Renal cortical epithelial cell (primary cell): Measurements from ENCODE around the gene PRR13. TPM values are rescaled to one million over a fixed set of nuclear protein-coding genes. Genes with fewer than 3 reads are reported as not detected.
"Not testable (repeated sequence)": the region's sequence is repeated elsewhere in the genome, so short reads cannot be mapped to it uniquely, and the experiment has no call there.

ENCODE experiments used
- DNase-seq: peaks from one replicate; pipeline ENCODE4 v3.0.0-alpha.2; 2011; ENCODE audit warnings: low read depth
- total RNA-seq: library from RNA; depleted of rRNA; stranded (reverse); fragments of >200 nt; gene quantifications from 2 replicates; pipeline ENCODE4 v1.2.3, GENCODE V29; 2014

PRR13 gene, protein sequence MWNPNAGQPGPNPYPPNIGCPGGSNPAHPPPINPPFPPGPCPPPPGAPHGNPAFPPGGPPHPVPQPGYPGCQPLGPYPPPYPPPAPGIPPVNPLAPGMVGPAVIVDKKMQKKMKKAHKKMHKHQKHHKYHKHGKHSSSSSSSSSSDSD
- total RNA-seq = 34.7 and 45.1 TPM in 2 replicates

DNA sequence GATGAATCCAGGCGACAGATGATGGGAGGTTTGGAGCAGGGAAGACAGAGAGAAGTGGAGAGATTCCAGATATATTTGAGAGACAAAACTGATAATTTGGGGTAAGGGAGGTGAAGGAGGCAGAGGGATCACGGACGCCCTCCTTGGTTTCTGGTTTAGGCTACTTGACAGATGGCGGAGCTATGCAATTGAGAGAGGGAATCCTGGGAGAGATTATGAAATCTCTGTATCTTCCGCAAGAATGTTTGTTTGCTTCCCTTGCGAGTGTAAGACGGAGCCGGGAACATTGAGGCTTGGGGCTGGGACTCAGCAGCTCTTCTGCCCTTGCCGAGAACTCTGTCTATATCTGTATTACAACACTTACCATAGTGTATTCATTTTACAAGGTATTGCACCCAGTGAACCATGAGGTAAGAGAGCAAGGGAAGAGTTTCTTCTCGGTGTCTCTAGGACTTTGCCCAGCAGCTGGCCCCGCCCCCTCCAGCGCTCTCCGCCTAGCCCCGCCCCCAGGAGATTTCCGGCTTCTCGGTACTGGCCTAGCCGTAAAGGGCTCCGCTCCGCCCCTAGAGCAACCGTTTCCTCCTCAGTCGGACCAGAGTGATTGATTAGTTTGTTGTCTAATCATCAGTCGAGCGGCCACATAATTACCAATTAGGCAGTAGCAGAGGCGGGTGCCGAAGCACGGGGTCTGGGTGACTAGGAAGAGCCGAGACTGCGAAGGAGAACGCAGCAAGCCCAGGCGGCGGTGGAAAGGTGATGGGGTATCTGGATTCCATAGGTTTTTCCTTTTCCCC is at the start of gene PRR13:
PRR13 (plus strand) TSS at position 695 of the 794 bp plus-strand sequence. CDS start 981 bp downstream, outside the sequence.
- peak; percentile 99 for DNase-seq

DNA sequence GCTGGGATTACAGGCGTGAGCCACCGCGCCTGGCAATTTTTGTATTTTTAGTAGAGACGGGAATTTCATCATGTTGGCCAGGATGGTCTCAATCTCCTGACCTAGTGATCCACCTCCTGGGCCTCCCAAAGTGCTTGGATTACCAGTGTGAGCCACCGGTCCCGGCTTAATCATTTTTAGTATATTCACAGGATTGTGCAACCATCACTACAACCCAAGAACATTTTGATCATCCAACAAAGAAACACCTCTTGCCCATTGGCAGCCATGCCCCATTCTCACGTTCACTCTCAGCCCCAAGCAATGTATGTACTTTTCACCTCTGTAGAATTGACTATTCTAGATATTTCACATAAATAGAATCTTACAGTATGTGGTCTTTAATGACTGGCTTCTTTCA is 41.6 kb upstream of the PRR13 start:
- peak; percentile 31 for DNase-seq

DNA sequence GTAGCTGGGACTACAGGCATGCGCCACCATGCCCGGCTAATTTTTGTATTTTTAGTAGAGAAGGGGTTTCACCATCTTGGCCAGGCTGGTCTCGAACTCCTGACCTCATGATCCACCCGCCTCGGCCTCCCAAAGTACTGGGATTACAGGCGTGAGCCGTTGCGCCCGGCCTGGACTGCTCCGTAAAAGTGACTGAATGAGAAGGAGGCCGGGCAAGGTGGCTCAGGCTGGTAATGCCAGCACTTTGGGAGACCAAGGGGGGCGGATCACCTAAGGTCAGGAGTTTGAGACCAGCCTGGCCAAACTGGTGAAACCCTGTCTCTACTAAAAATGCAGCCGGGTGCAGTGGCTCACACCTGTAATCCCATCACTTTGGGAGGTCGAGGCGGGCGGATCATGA is 39.2 kb upstream of the PRR13 start:
- not testable (repeated sequence) for DNase-seq

DNA sequence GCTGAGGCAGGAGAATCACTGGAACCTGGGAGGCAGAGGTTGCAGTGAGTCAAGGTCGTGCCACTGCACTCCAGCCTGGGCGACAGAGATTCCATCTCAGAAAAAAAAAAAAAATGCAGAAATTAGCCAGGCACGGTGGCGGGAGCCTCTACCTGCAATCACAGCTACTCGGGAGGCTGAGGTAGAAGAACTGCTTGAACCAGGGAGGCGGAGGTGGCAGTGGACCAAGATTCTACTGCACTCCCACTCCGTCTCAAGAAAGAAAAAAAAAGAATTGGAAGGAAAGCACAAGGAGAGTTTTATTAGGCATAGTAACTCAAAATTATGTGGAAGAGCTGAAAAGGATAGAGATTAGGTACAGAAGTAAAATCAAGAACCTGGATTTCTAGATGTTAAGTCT is 38.7 kb upstream of the PRR13 start:
- DNase-seq = no peak

DNA sequence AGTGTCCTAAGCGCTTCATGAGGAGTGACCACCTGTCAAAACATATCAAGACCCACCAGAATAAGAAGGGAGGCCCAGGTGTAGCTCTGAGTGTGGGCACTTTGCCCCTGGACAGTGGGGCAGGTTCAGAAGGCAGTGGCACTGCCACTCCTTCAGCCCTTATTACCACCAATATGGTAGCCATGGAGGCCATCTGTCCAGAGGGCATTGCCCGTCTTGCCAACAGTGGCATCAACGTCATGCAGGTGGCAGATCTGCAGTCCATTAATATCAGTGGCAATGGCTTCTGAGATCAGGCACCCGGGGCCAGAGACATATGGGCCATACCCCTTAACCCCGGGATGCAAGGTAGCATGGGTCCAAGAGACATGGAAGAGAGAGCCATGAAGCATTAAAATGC is 30.6 kb upstream of the PRR13 start:
- no peak for DNase-seq

DNA sequence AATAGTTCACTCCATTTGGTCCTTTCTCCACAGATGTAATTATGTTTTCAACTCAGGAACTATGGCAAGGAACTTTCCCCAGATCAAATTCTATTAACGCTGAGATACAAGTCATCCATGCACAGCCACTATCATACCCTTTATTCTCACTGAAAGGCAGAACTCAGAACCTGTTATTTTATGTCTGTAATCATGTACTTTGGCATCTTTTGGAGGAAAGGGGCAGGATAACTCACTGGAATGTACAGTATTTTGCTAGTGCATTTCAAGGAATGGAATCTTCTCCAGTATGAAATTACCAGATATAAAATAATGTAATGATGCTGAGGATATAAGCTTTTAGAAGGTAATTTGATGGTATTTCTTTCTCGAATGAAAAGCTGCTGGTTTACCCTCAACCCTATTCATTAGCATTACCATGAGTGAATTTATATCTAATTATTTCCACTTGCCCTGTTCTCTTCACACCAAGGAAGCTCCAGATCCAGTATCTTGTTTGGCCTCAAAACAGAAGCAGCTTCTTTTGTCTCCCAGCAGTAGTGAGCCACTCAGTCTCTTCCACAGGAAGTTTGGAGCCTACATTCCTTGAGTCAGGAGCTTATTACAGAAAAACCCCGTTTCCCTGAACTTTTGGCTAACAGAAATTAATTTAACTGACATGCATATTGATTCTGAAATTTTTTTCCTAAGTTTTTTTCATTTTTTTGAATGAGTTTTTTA is 27.9 kb upstream of the PRR13 start:
- no peak for DNase-seq

DNA sequence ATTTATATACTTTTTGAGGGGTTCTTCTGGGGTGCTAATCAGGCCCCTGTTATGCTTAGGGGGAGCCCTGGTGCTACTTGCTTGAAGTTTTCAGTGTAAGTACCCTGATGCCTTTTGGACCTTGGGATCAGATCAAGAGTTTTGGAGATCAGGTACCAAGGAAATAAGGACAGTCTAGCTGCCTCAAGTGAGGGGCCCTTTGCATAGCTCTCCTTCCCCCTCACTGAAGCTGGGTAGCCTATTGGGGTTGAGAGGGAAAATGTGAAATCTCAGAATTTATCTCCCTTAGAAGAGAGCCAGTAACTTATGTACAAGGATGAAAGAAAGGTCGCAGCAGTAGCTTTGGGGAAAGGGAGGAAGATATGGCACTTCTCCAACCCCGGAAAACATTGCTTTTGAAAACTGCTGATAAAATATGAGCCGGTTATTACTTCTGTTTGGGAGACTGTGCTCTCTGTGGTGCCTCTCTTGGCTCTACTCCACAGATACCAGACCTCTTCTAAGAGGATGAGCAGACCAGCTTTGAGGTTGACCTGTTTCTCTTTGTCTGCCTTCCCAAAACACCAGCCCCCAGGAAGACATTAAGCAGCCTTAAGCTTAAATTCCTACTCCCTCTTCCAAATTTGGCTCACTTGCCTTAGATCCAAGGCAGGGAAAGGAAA is 26.6 kb upstream of the PRR13 start:
- no peak for DNase-seq

DNA sequence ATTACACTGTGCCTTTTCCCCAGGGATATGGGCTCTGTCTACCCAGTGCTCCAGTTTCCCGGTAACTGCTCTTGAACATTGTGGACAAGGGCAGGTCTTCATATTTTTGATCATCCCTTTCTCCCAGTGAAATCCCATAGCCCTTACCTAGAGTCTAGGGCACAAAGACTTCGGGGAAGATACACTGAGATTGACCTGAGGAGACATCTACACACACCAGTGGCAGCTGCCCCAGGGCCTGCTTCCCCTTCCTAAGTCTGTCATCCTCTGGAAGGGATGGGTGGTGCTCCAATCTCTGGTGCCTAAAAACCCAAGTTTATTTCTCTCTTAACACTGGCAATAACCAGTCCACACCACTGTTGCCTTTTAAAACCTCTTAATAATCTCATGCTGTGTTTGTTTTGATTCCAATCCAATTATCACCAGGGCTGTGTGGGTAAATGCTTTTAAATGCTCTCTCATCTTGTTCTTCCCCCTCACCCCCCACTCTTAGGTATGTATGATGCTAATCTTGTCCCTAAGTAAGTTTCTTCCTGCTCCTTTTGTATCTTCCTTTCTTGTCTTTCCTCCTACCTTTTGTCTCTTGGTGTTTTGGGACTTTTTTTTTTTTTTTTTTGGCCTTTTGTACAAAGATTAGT is 25.7 kb upstream of the PRR13 start:
- DNase-seq = peak; percentile 13

DNA sequence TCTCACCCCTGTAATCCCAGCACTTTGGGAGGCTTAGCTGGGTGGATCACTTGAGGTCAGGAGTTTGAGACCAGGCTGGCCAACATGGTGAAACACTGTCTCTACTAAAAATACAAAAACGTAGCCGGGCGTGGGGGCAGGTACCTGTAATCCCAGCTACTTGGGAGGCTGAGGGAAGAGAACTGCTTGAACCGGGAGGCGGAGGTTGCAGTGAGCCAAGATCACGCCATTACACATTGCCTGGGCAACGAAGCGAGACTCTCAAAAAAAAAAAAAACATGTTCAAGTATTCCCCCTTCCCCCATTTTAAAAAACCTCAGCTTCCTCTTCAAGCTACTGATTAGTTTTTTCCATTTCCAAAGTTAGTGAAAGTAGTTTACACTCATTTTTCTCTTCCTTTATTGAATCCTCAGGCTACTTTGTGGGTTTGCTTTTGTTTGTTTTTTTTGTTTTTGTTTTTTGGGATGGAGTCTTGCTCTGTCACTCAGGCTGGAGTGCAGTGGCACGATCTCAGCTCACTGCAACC is 24.2 kb upstream of the PRR13 start:
- peak; percentile 72 for DNase-seq

DNA sequence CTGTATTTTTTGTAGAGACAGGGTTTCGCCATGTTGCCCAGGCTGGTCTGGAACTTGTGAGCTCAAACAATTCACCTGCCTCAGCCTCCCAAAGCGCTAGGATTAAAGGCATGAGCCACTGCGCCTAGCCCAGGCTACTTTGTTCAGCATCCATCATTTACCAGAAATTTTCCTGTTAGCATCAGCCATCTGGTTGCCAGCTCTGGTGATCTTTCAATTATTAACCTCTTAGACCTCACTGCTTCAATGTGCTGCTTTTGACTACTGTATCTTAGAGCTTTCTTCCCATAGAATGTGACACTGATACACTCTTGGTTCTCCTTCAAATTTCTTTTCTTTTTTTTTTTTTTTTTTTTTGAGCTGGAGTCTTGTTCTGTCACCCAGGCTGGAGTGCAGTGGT is 23.3 kb upstream of the PRR13 start:
- DNase-seq = peak; percentile 72

DNA sequence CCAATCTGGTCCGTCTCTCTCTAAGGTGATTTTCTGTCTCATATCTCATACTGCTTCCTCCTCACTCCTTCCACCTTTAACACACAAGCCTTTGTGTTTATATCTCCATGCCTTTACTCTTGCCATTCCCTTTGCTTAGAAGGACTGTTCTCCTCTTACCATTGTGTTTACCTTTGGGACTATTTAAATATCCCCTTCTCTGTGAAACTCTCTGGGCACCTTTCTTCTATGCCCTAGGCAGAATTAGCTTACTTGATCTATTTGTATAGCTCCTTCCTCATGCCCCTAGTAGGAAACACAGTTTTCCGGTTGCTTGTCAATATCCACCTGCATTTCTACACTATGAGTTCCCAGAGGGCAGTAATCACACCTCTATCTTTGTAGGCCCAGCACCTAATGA is 21.8 kb upstream of the PRR13 start:
- DNase-seq = no peak

DNA sequence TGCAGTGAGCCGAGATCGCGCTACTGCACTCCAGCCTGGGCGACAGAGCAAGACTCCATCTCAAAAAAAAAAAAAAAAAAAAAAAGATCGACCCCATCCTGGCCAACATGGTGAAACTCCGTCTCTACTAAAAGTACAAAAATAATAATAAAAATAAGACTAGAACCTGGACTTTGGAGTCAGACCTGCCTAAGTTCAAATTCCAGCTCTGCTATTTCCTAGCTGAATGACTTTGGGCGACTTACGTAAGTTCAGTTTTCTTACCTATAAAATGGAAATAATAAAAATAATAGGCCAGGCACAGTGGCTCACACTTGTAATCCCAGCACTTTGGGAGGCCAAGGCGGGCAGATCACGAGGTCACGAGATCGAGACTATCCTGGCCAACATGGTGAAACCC is 19.3 kb upstream of the PRR13 start:
- not testable (repeated sequence) for DNase-seq

DNA sequence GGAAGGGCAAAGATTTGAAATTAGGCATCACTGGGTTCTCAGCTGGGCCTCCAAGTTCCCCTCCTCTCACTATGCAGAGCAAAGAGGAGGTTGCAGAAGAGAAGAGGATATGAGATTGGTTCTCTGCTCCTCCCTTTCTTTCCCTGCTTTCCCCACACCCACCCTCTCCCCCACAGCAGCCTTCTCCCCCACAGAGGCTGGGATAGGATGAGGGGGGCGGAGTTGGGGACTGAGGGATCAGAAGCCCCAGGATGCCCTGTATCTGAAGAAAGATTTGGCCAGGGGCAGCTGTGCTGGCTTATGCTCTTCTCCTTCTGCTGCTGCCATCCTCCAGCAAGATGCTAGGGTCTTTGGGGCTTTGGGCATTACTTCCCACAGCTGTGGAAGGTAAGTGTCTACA is 17.9 kb upstream of the PRR13 start, which contains the start of gene AMHR2:
AMHR2 (plus strand) TSS at position 259 of the 400 bp plus-strand sequence; CDS start at position 339, 80 bp downstream.
- DNase-seq = no peak

DNA sequence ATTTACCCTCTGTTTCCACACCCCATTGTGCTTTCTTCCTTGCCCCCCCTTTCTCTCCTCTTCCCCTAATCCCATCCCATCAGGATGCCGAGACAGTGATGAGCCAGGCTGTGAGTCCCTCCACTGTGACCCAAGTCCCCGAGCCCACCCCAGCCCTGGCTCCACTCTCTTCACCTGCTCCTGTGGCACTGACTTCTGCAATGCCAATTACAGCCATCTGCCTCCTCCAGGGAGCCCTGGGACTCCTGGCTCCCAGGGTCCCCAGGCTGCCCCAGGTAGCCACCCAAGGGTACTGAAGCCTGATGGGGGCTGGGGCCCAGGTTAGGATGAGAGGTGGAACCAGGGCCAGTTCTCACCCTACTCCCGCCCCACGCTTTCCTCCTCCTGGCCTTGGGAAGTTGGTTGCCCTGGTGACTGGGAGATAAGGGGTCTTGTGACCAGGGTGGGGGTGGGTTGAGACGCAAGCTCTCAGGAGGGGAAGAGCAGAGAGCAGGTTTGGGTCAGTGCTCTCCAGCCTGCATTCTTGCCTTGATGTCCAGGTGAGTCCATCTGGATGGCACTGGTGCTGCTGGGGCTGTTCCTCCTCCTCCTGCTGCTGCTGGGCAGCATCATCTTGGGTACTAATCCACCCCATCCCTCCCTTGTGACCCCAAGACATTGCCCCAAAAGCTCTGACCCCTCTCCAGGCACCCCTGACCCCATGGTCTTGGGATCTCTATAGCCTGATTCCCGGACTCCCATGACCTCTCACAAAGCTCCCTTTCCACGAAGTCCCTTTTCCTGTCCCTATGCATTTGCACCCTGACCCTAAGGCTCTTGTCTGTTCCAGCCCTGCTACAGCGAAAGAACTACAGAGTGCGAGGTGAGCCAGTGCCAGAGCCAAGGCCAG is 16.7 kb upstream of the PRR13 start:
- no peak for DNase-seq

DNA sequence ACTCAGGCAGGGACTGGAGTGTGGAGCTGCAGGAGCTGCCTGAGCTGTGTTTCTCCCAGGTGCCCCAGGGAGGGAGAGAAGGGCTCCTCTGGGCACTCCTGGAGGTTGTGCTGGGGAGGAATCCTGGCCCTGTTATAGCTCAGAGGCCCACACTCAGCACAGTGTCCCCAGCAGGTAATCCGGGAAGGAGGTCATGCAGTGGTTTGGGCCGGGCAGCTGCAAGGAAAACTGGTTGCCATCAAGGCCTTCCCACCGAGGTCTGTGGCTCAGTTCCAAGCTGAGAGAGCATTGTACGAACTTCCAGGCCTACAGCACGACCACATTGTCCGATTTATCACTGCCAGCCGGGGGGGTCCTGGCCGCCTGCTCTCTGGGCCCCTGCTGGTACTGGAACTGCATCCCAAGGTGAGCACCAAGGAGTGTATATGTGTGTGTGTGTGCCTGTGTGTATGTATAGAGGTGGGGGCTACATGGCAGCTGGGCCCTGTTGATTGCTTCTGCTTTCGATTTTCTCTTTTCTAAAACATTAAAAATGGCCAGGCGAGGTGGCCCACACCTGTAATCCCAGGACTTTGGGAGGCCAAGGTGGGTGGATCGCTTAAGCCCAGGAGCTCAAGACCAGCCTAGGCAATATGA is 15.9 kb upstream of the PRR13 start:
- DNase-seq = no peak

DNA sequence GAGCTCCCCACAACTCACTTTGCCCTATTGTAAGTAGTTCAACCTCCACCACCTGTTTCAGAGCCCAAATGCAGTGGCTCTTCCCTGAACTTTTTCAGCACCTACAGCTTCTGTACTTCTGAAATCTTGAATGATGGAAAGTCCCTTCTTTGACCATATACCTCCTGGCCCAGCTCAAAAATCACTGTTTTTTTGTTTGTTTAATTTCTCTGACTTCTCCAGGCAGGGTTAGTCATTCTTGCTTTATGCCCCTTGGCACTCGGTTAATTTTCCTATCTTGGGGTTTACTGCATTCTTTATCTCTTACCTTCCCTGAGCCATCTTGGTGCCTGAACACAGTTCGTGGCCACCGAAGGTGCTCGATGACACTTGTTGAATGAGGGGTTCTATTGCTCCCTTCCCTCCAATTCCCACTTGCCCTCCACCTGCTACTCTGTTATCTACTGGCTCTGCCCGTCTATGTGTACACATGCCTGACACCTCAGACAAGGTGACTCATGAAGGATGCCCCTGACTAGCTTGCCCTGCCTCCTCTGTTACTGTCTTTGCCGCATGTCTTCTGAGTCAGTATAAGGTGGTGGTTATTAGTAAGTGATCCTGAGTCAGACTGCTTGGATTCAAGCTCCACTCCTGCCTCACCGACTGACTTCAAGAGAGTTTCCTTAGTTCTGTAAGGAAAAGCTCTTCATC is 13.5 kb upstream of the PRR13 start:
- peak; percentile 97 for DNase-seq

DNA sequence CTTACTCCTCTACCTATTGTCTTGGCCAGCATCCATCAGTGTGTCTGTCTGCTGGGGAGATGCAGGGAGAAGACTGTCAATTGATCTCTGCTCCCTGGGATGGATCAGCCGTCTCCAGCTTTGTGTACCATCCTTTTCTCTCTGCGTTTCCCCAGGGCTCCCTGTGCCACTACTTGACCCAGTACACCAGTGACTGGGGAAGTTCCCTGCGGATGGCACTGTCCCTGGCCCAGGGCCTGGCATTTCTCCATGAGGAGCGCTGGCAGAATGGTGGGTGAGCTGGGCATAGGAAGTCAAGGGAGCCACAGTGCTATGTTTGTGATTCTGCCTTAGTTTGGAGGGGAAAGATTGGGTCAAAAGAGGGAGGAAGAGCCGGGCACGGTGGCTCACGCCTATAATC is 12.8 kb upstream of the PRR13 start:
- no peak for DNase-seq

DNA sequence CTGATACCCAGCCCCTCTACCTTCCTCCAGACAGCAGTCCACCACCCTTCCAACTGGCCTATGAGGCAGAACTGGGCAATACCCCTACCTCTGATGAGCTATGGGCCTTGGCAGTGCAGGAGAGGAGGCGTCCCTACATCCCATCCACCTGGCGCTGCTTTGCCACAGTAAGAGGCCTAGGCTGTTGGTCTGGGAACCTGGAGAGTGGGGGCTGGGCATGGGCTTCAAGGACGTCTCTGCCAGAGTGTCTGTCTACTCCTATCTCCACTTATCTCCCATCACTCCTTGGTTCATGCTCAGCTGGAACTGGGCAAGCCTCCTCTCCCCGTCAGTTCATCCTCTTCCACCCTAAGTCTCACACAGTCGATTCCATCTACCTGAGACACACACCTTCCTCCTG is 11.4 kb upstream of the PRR13 start:
- DNase-seq = no peak

DNA sequence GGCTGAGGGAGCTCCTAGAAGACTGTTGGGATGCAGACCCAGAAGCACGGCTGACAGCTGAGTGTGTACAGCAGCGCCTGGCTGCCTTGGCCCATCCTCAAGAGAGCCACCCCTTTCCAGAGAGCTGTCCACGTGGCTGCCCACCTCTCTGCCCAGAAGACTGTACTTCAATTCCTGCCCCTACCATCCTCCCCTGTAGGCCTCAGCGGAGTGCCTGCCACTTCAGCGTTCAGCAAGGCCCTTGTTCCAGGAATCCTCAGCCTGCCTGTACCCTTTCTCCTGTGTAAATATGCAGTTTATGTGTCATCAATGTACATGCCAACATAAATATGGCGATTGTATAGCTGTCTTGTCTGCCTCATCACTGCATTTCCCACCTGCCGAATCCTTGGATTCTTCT is 10.3 kb upstream of the PRR13 start:
- no peak for DNase-seq
